GM19467 (cell line): ENCODE results near the gene PRRG2.

ENCODE experiments used
- ATAC-seq: cut with Tn5 transposase; IDR thresholded peaks from one replicate; pipeline ENCODE4 v1.9.1; 2021; ENCODE audit warnings: mild to moderate bottlenecking, moderate library complexity; ENCODE audit not compliant: unreplicated experiment

PRRG2 gene

DNA sequence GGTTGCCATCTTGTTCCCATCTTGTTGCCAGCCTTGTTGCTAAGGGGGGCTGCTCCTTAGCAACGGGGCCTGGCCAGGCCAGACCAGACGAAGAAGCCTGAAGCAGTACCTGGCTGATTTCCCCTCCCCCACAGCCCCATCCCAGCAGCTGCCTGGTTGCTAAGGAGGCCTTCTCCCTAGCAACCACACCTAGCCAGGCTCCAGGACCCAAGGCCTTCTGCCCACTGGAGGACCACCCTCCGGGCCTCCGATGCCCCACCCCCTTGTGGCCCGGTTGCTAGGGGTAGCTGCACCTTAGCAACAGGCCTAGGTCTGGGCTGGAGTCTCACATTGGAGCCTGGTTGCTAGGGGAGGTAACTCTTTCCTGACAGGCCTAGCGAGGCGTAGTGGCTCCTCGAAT lies 3.9 kb downstream of the PRRG2 start:
- no peak for ATAC-seq

DNA sequence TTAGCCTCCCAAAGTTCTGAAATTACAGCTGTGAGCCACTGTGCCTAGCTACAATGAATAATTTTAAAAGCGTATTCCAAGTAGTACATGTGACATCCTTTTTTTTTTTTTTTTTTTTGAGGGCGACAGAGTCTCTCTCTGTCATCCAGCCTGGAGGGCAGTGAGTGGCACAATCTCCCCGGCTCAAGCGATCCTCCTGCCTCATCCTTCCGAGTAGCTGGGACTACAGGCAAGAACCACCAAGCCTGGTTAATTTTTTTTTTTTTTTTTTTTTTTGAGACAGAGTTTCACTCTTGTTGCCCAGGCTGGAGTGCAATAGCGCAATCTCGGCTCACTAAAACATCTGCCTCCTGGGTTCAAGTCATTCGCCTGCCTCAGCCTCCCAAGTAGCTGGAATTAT lies 6.1 kb downstream of the PRRG2 start:
- no peak for ATAC-seq

DNA sequence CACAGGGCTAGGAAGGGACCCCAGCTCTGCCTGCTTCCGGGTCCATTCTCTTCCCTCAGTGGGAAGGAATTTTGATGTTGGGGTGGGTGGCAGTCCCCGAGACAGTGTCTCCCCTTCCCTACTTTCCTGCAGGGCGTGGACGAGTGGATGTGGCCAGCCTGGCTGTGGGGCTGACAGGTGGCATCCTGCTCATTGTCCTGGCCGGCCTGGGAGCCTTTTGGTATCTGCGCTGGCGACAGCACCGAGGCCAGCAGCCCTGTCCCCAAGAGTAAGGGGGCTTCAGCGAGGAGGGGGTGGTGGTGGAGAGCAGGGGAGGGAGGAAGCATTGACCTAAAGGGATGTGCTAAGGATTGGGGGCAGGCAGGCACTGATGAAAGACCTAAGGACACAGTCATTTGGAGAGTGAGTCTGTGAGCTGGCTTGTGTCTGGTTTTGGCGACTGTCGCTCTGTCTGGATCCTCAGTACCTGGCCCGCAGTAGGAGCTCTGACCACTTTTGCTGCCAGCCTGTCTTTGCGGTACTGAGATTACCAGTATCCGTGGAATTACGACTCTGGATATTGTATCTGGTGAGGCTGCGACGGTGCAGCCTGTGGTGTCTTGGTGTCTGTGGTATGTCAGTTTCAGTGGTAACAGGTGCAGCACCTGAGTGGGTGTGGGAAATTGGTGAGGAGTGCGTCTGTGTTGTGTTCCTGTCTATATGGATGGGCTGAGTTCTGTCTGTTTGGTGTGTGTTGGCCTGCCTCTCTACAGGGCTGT lies 7.4 kb downstream of the PRRG2 start:
- ATAC-seq: no peak

DNA sequence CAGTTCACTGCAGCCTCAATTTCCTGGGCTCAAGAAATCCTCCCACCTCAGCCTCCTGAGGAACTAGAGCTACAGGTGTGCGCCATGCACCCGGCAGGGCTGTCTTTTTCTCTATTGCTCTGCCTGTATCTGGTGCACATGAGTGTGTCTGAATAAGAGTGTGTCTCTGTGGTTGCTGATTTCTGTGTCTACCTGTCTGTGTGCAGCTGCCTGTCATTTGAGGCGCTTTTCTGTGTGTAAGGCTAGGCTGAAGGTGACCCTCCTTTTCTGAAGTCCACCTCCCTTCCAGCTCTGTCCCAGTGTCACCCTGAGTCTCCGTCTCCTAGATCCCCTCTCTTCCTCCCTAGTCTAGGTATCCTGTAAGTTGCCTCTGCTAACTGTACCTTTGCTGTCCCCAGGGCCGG lies 8.4 kb downstream of the PRRG2 start:
- ATAC-seq: no peak

DNA sequence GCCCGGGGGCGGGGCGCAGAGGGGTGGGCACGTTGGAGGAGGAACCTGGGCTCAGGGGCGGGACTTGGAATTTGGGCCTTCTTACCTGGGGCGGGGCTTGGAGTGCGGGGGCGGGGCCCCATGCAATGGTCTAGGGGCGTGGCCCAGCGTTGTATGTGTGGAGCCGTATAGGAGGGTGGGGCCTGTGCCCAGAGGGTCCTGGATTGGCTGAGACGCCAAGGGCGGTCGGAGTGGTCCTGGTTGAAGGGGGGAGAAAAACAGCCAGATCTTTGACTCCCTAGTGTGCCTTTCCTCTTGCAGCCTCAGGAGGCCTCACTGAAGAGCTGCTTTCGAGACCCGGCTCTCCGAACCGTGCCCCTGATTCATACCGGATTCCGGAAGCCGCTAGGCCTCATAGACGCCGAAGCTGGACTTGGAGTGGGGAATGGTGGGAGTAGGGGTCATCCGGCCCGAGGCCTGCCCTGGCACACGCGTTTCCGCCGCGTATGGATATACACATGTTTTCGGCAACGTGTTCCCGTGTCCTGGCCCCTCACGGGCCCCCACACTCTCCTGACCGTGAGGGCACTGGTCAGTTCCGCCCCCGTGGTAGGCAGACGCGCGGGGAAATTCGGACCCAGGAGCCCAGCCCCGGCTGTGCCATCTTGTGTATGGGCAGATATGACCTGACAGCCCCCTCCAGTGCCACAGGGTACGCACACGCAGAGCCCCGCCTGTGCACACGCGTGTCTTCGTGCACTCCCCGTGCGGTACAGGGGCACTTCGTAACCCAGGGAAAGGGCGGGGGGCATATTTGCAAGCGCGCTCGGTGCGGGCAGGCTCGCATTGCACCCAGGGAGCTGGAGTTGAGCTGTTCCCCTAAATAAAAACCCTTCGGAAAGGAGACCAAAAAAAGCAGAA lies 9.2 kb downstream of the PRRG2 start:
- peak; percentile 54 for ATAC-seq

DNA sequence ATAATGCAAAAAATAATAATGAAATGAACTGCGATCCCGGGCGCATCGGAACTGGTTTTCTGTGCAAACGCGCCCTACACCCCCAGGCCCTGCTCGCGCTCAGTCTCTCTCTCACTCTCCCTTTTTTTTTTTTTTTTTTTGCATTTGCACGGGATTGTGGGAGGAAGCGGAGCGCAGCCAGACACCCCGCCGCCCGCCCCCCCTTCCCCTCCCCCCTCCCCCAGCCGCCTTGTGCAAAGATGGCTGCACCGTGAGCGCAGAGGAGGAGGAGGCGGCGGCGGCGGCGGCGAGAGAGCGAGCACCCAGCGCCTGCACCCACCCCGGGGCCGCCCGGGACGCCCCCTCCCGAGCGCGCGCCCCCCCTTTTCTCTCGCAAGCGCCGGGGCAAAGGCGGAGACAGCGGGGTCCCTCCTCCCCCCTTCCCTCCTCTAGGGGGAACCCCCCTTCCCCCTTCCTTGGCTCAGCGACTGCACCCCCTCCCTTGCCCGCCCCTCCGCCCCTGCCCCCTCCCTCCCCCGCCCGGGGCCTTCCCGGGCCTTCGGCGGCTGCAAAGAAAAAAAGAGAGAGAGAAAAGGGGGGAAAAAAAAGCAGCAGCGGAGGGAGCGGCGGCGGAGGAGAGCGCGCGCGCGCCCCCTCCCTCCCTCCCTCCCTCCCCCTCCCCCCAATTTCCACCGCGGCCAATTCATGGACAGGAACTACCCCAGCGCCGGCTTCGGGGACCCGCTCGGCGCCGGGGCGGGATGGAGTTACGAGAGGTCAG lies 10.0 kb downstream of the PRRG2 start, which contains the start of gene PRR12:
Gene PRR12 (plus strand): TSS at position 212 of the 760 bp plus-strand sequence. CDS start 473 bp downstream, at position 685.
- no peak for ATAC-seq

DNA sequence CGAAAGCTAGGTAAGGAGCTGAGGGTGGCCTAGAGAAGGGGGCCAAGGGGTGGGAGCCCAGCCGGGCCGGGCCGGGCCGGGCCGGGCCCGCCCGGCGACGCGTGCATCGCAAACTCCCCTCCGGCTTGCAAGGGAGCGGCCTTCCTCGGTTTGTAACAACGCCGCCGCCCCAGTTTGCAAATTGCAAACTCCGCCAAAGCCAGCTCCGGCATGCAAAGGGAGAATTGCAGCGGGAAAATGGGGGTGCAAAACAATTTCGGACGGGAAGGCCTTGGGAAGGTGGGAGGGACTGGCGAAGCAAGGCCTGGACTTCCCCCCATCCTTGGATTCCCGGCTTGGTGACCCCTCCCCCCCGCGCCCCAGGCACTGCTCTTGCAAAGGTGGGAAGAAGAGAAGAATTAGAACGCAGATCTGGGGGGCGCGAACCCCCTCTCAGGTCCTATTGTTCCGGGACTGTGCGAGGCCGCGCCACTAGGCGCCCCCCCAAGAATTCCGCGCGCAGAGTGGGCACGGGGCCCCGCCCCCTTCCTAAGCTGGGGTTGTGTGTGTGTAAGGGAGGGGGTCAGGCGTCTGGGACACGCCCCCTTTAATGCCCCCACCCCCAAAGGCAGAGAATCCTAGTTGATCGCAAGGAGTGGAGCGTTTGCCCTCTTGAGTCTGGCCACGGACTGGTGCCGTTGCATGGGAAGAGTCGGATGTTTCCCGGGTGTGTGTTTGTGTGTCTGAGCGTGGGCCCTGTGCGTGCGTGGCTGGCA lies 10.8 kb downstream of the PRRG2 start:
- ATAC-seq: no peak

DNA sequence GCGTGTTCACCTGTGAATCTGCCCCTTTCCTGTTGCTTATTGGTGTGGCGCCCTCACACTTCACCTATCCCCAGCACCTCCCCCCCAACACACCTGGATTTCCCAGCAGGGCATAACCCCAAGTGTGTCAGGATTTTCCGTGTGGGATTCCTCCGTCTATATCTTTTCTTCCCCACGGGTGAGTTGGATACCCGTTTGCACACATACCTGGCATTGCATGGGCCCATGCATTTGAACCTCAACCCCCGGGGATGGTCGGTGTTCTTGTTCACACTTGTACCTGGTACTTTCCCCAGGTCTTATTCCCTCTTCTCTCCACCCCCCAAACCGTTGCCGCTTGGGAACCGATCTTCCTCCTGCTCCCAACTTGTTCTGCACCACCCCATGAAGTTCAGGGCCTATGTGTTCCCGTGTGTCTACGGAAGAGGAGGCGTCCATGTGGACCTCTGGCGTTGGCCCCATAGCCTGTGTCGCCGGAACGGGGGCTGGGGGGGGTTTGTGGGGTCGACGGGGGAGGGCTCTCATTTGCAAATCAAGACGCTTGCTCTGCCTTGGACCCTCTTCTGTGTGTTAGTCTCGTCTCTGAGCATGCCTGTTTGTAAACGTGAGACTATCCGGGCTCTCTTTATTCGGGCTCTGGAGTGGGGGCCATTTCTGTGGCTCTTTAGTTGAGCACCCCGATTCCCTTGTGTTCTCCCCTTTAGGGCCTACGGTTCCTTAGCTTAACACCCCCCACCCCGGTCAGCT lies 11.5 kb downstream of the PRRG2 start:
- no peak for ATAC-seq

DNA sequence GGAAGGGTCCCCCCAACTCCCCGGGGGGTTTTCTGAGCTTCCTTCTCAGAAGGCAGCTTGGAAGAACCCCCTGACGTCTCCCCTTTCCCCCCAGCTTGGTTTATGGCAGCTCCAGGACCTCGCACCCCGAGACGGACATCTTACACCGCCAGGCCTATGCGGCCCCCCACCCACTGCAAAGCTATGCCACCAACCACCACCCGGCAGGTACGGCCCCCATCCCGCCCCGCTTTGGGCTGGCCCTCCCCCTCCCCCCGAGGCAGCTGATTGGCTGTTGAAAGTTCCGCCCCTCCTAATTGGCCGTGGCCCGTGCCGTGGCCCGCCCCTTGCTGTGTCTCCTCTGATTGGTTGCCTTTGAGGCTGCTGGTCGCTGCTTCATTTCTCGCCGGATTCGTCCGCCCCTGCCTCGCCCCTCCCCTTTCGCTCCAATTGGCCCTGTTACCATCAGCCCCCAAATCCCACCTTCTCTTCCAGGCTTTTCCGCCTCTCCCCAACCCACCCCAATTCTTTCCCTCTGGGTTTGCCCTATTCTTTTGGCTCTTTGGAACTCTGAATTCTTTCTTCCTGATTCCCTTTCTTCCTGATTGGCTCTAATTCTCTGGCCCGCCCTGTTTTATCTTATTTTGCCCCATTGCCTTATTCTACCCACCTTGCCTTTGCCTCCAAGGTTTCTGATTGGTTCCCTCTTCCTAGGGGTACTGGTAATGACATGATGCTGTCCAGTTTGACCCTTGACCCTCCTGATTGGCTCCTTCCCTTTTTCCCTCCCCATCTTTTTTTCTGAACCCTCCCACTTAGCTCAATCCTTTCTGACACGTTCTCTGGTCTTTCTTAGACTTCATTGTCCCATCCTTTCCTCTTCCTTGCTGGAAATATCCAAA lies 12.4 kb downstream of the PRRG2 start:
- ATAC-seq: peak; percentile 42

DNA sequence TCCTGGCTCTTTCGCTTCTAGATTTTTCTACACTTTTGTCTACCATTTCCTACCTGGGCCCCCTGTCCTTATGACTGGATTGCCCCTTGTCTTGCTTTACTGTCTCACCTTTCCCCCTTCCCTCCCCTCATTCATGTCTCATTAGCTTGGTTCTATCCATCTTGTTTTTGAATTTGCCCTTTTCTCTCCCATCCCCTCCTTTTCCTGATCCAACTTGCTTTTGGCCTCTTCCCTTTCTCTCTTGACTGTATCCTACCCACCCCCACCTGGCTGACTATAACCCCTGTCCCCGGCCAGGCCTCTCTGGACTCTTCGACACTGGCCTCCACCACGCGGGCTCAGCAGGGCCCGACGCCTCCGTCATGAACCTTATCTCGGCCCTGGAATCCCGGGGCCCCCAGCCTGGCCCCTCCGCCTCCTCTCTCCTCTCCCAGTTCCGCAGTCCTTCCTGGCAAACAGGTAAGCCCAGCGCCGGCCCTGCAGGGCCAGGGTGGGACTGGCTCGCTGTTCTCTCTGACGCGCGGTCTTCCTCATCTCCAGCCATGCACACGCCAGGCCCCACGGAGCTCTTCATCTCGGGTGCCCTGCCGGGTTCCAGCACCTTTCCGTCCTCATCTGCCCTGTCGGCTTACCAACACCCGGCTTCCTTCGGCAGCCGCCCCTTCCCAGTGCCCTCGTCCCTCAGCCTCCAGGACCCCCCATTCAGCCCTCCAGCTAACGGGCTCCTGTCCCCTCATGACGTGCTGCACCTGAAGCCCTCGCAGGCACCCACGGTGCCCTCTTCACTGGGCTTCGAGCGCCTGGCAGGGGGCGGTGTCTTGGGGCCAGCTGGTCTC lies 13.3 kb downstream of the PRRG2 start:
- no peak for ATAC-seq

DNA sequence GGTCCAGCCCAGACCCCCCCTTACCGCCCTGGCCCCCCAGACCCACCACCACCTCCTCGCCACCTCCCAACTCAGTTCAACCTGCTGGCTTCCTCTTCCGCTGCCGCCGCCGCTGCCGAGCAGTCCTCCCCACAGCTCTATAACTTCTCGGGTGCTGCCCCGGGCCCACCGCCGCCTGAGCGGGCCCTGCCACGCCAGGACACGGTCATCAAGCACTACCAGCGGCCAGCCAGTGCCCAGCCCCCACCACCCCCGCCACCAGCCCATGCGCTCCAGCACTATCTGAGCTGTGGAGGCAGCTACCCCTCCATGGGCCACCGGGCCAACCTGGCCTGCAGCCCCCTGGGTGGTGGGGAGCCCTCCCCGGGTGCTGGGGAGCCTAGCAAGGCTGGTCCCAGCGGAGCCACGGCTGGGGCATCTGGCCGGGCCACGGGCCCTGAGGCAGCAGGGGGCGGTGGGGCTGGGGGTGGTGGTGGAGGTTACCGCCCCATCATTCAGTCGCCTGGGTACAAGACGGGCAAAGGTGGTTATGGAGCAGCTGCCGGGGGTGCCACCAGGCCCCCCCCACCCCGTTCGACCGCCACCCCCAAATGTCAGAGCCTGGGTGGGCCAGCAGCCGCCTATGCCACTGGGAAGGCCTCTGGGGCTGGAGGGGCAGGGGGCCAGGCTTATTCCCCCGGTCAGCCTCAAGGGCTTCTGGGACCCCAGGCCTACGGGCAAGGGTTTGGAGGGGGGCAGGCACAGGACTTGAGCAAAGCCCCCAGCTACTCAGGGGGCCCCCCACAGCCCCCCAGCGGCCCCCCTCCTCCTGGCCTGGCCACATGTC lies 14.1 kb downstream of the PRRG2 start:
- no peak for ATAC-seq

DNA sequence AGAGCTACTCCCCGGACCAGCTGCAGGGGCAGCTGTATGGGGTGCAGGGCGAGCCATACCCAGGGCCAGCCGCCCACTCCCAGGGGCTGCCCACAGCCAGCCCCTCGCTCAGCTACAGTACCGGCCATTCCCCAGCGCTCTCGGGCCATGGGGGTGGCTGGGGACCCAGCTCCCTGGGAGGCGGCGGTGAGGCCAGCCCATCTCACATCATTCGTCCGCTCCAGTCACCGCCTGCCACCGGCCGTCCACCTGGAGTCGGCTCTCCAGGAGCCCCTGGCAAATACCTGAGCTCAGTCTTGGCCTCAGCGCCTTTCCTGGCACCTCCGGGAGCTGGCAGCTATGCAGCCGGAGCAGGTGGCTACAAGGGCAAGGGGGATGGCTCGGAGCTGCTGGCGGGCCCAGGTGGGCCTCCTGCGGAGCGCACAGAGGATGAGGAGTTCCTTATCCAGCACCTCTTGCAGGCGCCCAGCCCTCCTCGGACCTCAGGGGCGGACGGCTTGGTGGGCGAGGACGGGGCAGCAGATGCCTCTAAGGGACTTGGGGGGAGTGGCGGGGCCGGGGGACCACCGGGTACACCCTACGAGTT lies 14.8 kb downstream of the PRRG2 start:
- ATAC-seq: no peak

DNA sequence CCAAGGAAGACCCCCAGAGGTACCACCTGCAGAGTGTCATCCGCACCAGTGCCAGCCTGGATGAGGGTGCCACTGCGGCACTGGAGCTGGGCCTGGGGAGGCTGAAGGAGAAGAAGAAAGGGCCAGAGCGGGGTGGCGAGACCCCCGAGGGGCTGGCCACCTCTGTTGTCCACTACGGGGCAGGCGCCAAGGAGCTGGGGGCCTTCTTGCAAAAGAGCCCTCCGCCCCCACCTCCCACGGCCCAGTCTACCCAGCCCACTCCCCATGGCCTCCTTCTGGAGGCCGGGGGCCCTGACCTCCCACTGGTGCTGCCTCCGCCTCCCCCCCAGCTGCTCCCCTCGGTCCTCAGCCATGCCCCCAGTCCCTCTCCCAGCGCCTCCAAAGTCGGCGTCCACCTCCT lies 15.3 kb downstream of the PRRG2 start:
- ATAC-seq: no peak

DNA sequence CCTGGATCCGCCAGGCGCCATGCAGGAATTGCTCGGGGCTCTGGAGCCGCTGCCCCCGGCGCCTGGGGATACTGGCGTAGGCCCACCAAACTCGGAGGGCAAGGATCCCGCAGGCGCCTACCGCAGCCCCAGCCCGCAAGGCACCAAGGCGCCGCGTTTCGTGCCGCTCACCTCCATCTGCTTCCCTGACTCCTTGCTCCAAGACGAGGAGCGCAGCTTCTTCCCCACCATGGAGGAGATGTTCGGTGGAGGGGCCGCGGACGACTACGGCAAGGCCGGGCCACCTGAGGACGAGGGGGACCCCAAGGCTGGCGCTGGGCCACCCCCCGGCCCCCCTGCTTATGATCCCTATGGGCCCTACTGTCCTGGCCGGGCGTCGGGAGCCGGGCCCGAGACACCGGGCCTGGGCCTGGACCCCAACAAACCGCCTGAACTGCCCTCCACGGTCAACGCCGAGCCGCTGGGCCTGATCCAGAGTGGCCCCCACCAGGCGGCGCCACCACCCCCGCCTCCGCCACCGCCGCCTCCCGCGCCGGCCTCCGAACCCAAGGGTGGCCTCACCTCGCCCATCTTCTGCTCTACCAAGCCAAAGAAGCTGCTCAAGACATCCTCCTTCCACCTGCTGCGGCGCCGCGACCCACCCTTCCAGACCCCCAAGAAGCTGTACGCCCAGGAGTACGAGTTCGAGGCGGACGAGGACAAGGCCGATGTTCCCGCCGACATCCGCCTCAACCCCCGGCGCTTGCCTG lies 16.0 kb downstream of the PRRG2 start:
- ATAC-seq: no peak

DNA sequence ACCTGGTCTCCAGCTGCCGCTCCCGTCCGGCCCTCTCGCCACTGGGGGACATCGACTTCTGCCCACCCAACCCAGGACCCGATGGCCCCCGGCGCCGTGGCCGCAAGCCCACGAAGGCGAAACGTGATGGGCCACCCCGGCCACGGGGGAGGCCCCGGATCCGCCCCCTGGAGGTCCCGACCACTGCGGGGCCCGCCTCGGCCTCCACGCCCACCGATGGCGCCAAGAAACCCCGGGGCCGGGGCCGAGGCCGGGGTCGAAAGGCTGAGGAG lies 16.5 kb downstream of the PRRG2 start:
- no peak for ATAC-seq
